Heart right ventricle (tissue), 16 donors: ENCODE data around the gene CASKIN2. TPM values are rescaled to one million over a fixed set of nuclear protein-coding genes. Genes with fewer than 3 reads are reported as not detected.

Experiments used
- ATAC-seq, 8 donors: fragments of 200-7000 bp; cut with Tn5 transposase; one replicate each; pipeline ENCODE4 v1.9.1; 2020; ENCODE audit warnings: mild to moderate bottlenecking in 8 of 8, moderate library complexity in 8 of 8, moderate number of reproducible peaks in 1 of 8
- DNase-seq, 2 donors: peaks; one replicate each; pipeline ENCODE4 v3.0.0-alpha.2; 2020
- H3K27ac ChIP-seq, 10 donors: fragments of 200-600 bp; sonication (generic) in 2 of 10; one replicate each; pipeline versions ENCODE4 v1.5.0 to v1.8.0; 2020 to 2022; ENCODE audit warnings: mild to moderate bottlenecking in 3 of 10
- H3K27me3 ChIP-seq, 7 donors: fragments of 200-600 bp; one replicate each; pipeline ENCODE4 v1.8.0; 2021 to 2022; ENCODE audit warnings: mild to moderate bottlenecking in 2 of 7
- H3K36me3 ChIP-seq, 9 donors: fragments of 200-600 bp; sonication (generic) in 1 of 9; one replicate each; pipeline versions ENCODE4 v1.5.0 to v1.8.0; 2020 to 2022; ENCODE audit warnings: mild to moderate bottlenecking in 2 of 9
- H3K4me1 ChIP-seq, 9 donors: fragments of 200-600 bp; sonication (generic) in 1 of 9; one replicate each; pipeline versions ENCODE4 v1.5.0 to v1.8.0; 2020 to 2022; ENCODE audit warnings: mild to moderate bottlenecking in 4 of 9
- H3K4me3 ChIP-seq, 10 donors: fragments of 200-600 bp; sonication (generic) in 2 of 10; one replicate each; pipeline versions ENCODE4 v1.5.0 to v1.8.0; 2020 to 2022; ENCODE audit warnings: mild to moderate bottlenecking in 7 of 10, moderate library complexity in 2 of 10
- H3K9me3 ChIP-seq, 11 donors: fragments of 200-600 bp in 10 of 11; sonication (generic) in 2 of 11; one replicate each; pipeline versions ENCODE4 v1.5.0 to v1.8.0; 2013 to 2022; ENCODE audit warnings: mild to moderate bottlenecking in 2 of 11, control low read depth in 1 of 11, moderate library complexity in 1 of 11
- WGBS, 2 donors: extraction: QIAGEN DNeasy Blood & Tissue Kit; methylation state at CpG; one replicate each; pipeline ENCODE4 v1.1.7; 2013; ENCODE audit warnings: inconsistent platforms in 1 of 2; 5-methylcytosine and 5-hydroxymethylcytosine counted together
- intact Hi-C, 10 donors: fragments of 100-400 bp; cut with DNase I; formaldehyde crosslinking; loops; one replicate each; pipeline versions ENCODE4 v1.11.1 to v1.14.2; 2022
- polyA plus RNA-seq, 2 donors: library from polyadenylated mRNA; stranded (reverse); fragments of 200-250 nt; gene quantifications; one replicate each; pipeline ENCODE4 v1.2.3, GENCODE V29; 2013
- total RNA-seq, 10 donors: library from RNA; stranded (reverse); fragmentation: NEBNext Ultra II Directional in 3 of 10; extraction: Animal tissue kit (Norgen Biotek cat#: 25700) in 3 of 10; gene quantifications; one replicate each; pipeline versions ENCODE4 v1.2.1 to v1.2.4, GENCODE V29; 2021 to 2023
- TF ChIP-seq, protein P1 (sequence below), 9 donors: fragments of 200-600 bp; sonication (generic) in 2 of 9; IDR thresholded peaks; one replicate each; pipeline versions ENCODE4 v1.5.0 to v1.8.0; 2021 to 2022; ENCODE audit warnings: antibody characterized with exemption in 9 of 9, mild to moderate bottlenecking in 5 of 9, moderate library complexity in 1 of 9
- donor health status: Arrhythmogenic right ventricular cardiomyopathy.
- donor health status: ischemic (EF 13 %, LVEDD 7.1; RV severe dilation, severe dysfunction).
- donor health status: healthy with polysubstance abuse.
- donor health status: DM: no; HTN: yes; CAD: no.
- donor health status: DM: no; HTN: no; CAD: no.
- donor health status: ischemic (EF 25% LVEDD 6.9; RV normal size, moderate dysfunction).
- donor health status: ischemic (EF 25% LVEDD 5.7; RV mildly dilated, moderate dysfunction).
- donor health status: healthy.
- donor health status: DM: yes; HTN: yes; CAD: no.
- donor health status: Ischemic cardiomyopathy.
- donor health status: ischemic (EF 35%, LVEDD 5.7; RV mildly dilated, moderate dysfunction).
- donor health status: nonischemic (EF 11% LVEDD 7.7; RV severe dilation, severe dysfunction).
- donor health status: DM: yes; HTN: yes; CAD: no.
- donor health status: PGD.
- donor health status: ischemic (EF 29% LVEDD 5.4; RV normal size, mild dysfunction).
- donor health status: nonischemic (EF 23%, LVEDD 6.1; RV moderate dilation, normal function).

Gene CASKIN2
- total and polyA plus RNA-seq, 12 donors: 17.6 to 59.2 (median 36.5) TPM

DNA sequence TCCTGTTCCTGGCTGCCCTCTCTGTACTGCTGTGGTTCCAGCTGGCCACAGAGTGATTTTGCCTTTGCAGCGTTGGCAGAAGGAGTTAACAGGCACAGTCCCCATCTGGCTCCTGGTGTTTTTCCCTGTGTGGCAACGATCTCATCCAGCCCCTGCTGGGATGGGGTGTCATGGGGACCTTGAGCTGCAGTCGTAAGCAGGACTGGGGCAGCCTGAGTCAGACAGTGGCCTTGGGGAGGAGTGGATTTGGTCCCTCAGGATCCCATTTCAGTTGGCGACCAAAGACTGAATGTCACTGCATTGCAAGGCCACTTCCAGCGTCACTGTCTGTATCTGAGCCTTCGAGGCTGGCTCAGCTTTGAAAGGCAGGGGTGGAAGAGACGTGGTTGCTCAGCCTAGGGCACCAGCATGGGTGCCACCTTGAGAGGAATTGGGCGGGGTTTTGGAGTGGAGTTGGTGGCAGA, 47.0 kb downstream of the CASKIN2 start:
- DNase-seq: no peak
- H3K27ac ChIP-seq: peak overlapping the region in 8 of 10 donors; percentile 6 to 61 (median 32)
- peaks cover 0 to 29% (median 0%) of the 10 kb centered on the region in 9 donors for H3K36me3 ChIP-seq
- peaks cover 0 to 32% (median 13%) of the 10 kb centered on the region in 9 donors for H3K4me1 ChIP-seq
- intact Hi-C loops: no loop called here
- peaks cover 0 to 9% (median 0%) of the 10 kb centered on the region in 11 donors for H3K9me3 ChIP-seq
- no peak overlapping the region for H3K4me3 ChIP-seq
- 48 to 52% methylated on average over 8 of the region's 8 CpGs for WGBS, 2 donors
- TF ChIP-seq, protein P1, sequence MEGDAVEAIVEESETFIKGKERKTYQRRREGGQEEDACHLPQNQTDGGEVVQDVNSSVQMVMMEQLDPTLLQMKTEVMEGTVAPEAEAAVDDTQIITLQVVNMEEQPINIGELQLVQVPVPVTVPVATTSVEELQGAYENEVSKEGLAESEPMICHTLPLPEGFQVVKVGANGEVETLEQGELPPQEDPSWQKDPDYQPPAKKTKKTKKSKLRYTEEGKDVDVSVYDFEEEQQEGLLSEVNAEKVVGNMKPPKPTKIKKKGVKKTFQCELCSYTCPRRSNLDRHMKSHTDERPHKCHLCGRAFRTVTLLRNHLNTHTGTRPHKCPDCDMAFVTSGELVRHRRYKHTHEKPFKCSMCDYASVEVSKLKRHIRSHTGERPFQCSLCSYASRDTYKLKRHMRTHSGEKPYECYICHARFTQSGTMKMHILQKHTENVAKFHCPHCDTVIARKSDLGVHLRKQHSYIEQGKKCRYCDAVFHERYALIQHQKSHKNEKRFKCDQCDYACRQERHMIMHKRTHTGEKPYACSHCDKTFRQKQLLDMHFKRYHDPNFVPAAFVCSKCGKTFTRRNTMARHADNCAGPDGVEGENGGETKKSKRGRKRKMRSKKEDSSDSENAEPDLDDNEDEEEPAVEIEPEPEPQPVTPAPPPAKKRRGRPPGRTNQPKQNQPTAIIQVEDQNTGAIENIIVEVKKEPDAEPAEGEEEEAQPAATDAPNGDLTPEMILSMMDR (IDR thresholded peaks at IDR 0.05): no peak
- no peaks in the 10 kb centered on the region for H3K27me3 ChIP-seq
- ATAC-seq: peak; percentile 33 to 76 (median 70)

DNA sequence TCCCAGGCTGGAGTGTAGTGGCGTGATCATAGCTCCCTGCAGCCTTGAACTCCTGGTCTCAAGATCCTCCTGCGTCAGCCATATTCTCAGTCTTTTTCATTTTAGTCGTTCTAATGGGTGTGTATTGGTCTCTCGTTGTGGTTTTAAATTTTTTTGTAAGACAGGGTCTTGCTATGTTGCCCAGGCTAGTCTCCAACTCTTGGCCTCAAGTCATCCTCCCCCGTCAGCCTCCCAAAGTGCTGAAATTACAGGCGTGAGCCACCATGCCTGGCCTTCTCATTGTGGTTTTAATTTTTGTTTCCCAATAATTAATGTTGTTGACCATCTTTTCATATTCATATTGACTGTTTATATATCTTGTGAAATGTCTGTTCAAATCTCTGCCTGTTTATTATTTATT, 50.3 kb downstream of the CASKIN2 start:
- ATAC-seq: no peak
- H3K27me3 ChIP-seq: no peaks in the 10 kb centered on the region
- DNase-seq: no peak
- WGBS, 2 donors: 96% methylated on average over 6 of the region's 6 CpGs
- intact Hi-C loops: no loop called here
- peaks cover 3 to 30% (median 15%) of the 10 kb centered on the region in 9 donors for H3K4me1 ChIP-seq
- no peak overlapping the region for H3K4me3 ChIP-seq
- peaks cover 0 to 9% (median 0%) of the 10 kb centered on the region in 11 donors for H3K9me3 ChIP-seq
- no peak overlapping the region for H3K27ac ChIP-seq
- H3K36me3 ChIP-seq: peaks cover 0 to 7% (median 0%) of the 10 kb centered on the region in 9 donors
- TF ChIP-seq, protein P1 (IDR thresholded peaks at IDR 0.05): no peak

DNA sequence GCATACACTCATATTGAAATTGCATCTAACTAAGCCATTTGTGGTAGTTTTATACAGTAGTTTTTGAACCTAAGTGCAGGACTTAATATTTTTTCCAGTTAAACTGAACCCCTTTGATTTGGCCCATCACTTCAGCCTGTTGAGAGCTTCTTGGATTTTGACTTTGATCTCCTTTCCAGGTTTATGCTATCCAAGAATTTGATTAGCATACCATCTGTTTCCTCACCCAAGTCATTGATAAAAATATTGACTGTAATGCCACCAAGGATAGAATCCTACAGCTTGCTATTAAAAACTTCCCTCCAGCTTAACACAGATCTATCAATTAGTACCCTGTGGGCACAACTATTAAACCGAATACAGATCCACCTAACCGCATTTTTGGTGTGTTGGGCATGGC, 51.7 kb downstream of the CASKIN2 start:
- 92 to 99% methylated on average over 2 of the region's 2 CpGs for WGBS, 2 donors
- peaks cover 3 to 37% (median 22%) of the 10 kb centered on the region in 9 donors for H3K4me1 ChIP-seq
- DNase-seq: no peak
- peaks cover 0 to 7% (median 0%) of the 10 kb centered on the region in 9 donors for H3K36me3 ChIP-seq
- H3K27me3 ChIP-seq: no peaks in the 10 kb centered on the region
- no peak overlapping the region for H3K27ac ChIP-seq
- no peak overlapping the region for H3K4me3 ChIP-seq
- ATAC-seq: no peak
- peaks cover 0 to 9% (median 0%) of the 10 kb centered on the region in 11 donors for H3K9me3 ChIP-seq
- intact Hi-C loops: no loop called here
- TF ChIP-seq, protein P1 (IDR thresholded peaks at IDR 0.05): no peak

DNA sequence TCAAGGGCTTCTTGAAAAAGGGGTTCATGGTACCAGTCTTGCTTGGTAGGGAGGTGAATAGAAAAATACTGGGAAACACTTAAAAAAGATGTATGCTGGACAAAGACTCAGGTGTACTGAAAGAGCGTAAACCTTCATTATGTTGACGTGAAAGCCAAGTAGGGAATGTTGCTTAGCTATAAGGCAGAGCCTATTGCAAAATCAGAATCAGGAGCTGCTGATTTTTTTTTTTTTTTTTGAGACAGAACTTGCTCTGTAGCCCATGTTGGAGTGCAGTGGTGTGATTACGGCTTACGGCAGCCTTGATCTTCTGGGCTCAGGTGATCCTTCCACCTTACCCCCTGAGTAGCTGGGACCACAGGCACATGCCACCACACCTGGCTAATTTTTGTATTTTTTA, 55.0 kb downstream of the CASKIN2 start:
- H3K27me3 ChIP-seq: no peaks in the 10 kb centered on the region
- H3K4me1 ChIP-seq: peaks cover 5 to 52% (median 40%) of the 10 kb centered on the region in 9 donors
- ATAC-seq (no peak), DNase-seq (no peak)
- H3K4me3 ChIP-seq: no peak overlapping the region
- TF ChIP-seq, protein P1 (IDR thresholded peaks at IDR 0.05): no peak
- WGBS, 2 donors: 92 to 97% methylated on average over 4 of the region's 4 CpGs
- peak overlapping the region in 8 of 10 donors; percentile 49 to 95 (median 70) for H3K27ac ChIP-seq
- no peaks in the 10 kb centered on the region for H3K9me3 ChIP-seq
- H3K36me3 ChIP-seq: peaks cover 0 to 4% (median 0%) of the 10 kb centered on the region in 9 donors
- intact Hi-C loops: loop anchor here in 1 of 10 donors (1.0 kb wide), 1 partner anchor 9 kb away; no protein-coding TSS in a partner anchor
